ENCODE results near the gene CBR1. TPM values are rescaled to one million over a fixed set of nuclear protein-coding genes. Genes with fewer than 3 reads are reported as not detected.

CBR1 gene
- total and polyA plus RNA-seq, 2 experiments from 2014 or later, result 45.1 to 60.8 TPM

DNA sequence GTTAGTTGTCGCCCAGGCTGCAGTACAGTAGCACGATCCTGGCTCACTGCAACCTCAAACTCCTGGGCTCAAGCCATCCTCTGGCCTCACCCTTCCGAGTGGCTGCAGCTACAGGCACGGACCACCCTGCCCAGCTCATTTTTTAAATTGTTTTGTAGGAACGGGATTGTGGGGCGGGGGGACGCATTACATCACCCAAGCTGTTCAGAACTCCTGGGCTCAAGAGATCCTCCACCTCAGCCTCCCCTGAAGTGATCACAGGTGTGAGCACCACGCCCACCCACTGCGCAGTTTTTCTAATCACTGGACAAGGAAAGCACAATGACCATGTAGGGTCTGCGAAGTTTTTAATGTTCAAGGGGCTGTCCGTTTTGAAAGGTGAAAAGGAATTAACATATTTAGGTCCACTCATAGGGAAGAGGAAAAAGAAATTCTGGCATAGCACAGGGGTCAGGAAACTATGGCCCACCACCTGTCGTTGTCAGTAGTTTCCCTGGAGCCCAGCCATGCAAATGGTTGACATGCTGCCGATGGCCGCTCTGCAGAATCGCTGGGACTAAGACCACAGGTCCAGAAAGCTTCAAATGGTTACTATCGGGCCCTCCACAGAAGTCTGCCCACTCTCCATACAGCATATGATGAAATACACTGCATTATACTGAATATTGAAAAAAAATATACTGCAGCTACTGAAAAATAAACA is 35.5 kb upstream of the CBR1 start:
- Histone ChIP-seq H3K4me1 (ENCODE audit: low read depth) (peaks cover 17% of the 10 kb centered on the region), H3K36me3 (peaks cover 6% of the 10 kb centered on the region), H3K27ac (no peak overlapping the region), H3K4me3 (no peak overlapping the region), H3K27me3 (peaks cover 7% of the 10 kb centered on the region), H3K9me3 (ENCODE audit: low read depth) (no peaks in the 10 kb centered on the region)
- DNase-seq (ENCODE audit: low read depth in 1 of 2, low spot score in 1 of 2), result no peak
- TF ChIP-seq, protein P1, sequence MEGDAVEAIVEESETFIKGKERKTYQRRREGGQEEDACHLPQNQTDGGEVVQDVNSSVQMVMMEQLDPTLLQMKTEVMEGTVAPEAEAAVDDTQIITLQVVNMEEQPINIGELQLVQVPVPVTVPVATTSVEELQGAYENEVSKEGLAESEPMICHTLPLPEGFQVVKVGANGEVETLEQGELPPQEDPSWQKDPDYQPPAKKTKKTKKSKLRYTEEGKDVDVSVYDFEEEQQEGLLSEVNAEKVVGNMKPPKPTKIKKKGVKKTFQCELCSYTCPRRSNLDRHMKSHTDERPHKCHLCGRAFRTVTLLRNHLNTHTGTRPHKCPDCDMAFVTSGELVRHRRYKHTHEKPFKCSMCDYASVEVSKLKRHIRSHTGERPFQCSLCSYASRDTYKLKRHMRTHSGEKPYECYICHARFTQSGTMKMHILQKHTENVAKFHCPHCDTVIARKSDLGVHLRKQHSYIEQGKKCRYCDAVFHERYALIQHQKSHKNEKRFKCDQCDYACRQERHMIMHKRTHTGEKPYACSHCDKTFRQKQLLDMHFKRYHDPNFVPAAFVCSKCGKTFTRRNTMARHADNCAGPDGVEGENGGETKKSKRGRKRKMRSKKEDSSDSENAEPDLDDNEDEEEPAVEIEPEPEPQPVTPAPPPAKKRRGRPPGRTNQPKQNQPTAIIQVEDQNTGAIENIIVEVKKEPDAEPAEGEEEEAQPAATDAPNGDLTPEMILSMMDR (IDR thresholded peaks at IDR 0.05; ENCODE audit: low read depth, low read length), result no peak

DNA sequence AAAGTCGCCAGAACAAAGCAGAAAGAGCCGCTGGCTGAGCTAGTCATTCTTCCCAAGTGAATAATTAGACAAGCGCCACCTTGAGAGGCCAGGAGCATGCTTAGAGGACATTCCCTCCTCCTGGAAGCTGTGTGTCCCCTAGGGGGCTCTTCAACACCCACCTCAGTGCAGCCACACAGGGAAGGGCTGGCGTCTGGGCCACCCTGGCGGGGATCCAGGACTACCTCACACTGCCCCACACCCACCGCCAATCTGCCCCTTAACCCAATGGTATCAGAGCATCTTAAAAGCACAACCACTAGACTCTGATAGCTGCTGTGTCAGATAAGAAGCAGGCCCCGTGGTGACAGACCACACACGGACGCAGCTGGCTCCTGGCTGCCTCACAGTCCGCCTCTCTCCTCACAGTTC is 34.4 kb upstream of the CBR1 start:
- Histone ChIP-seq H3K27me3 (peaks cover 7% of the 10 kb centered on the region), H3K27ac (peak overlapping the region; percentile 71), H3K4me1 (ENCODE audit: low read depth) (peaks cover 21% of the 10 kb centered on the region), H3K9me3 (ENCODE audit: low read depth) (no peaks in the 10 kb centered on the region), H3K36me3 (peaks cover 6% of the 10 kb centered on the region), H3K4me3 (no peak overlapping the region)
- TF ChIP-seq, protein P1 (IDR thresholded peaks at IDR 0.05; ENCODE audit: low read depth, low read length), result no peak
- DNase-seq (ENCODE audit: low read depth in 1 of 2, low spot score in 1 of 2), result peak in 1 of 2 donors; percentile 92

DNA sequence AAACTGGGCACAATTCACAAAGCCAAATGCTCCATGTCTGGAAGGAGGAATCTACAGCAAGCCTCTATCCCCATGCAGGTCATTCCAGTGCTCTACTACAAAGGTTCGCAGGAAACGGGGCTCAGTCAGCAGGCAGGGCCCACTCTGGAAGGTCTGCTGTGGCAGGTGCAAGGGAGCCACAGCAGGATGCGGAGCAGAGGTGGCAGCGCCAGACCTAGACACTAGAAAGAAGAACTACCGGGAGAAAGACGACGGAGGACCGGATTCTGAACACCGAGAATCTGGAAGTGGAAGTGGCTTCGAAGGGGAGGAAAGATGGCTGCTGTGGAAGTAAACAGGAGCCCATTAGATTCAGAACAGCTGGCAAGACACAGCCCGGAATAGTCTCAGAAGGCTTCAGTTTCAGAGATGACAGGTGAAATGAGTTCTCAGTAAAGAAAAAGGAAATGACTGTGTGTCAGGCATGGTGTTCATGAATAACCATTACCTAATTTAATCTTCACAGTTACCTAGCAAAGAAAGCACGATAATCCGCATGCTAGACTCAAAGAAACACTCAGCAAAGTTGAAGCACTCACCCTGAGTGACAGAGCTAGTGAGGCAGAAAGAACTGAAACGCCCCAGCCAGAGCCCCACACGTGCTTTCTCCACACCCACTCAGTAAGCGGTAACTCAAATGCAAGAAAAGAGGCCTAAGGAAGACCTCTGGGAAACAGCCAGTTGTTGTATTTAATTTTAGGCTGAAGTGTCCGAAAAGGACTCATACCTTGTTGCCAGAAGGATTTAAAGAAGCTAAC is 30.9 kb upstream of the CBR1 start:
- Histone ChIP-seq H3K4me1 (ENCODE audit: low read depth) (peaks cover 21% of the 10 kb centered on the region), H3K36me3 (peaks cover 20% of the 10 kb centered on the region), H3K27me3 (peaks cover 2% of the 10 kb centered on the region), H3K9me3 (ENCODE audit: low read depth) (no peaks in the 10 kb centered on the region), H3K27ac (no peak overlapping the region), H3K4me3 (no peak overlapping the region)
- TF ChIP-seq, protein P1 (IDR thresholded peaks at IDR 0.05; ENCODE audit: low read depth, low read length), result no peak
- no peak for DNase-seq (ENCODE audit: low read depth in 1 of 2, low spot score in 1 of 2)

DNA sequence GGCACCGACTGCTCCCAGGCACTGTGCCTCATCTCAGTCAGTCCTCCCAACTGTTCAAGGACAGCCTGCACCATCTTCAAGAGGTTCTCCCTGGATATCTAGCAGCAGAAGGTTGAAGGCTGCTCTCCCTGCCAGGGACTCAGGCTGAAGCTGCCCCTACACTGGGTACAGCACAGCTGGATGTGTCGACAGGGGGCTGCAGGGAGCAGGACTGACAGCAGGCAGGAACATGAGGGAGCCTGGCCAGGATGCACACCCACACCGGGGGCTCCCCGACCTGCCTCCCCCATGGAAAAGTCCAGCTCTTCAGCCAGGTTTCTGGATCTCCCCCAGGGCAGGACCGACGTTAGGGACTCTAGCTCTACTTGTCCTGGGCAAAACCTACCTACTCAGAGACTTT is 30.0 kb upstream of the CBR1 start:
- H3K36me3 ChIP-seq, result peaks cover 29% of the 10 kb centered on the region
- no peak for DNase-seq (ENCODE audit: low read depth in 1 of 2, low spot score in 1 of 2)
- H3K9me3 ChIP-seq (ENCODE audit: low read depth), result no peaks in the 10 kb centered on the region
- H3K27me3 ChIP-seq, result no peaks in the 10 kb centered on the region
- TF ChIP-seq, protein P1 (IDR thresholded peaks at IDR 0.05; ENCODE audit: low read depth, low read length), result no peak
- no peak overlapping the region for H3K4me3 ChIP-seq
- peaks cover 18% of the 10 kb centered on the region for H3K4me1 ChIP-seq (ENCODE audit: low read depth)
- no peak overlapping the region for H3K27ac ChIP-seq

DNA sequence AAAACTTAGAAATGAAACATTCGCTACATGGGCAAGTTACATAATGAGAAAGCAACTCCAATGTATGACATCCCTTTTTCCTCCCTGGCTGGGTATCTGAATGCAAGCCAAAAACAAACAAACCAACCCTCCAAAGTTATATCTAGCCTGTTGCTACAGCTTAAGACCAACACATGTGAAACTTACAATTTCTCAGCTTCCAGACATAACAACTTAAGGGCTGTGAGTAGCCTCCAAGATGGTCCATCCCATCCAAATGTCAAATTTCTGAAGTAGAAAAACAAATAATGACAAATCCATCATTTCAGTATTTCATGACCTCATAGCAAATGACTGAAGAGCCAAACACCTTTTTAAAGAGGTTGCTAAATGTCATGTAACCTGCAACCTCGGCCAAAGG is 29.4 kb upstream of the CBR1 start:
- Histone ChIP-seq H3K9me3 (ENCODE audit: low read depth) (no peaks in the 10 kb centered on the region), H3K4me3 (no peak overlapping the region), H3K27me3 (no peaks in the 10 kb centered on the region), H3K36me3 (peaks cover 34% of the 10 kb centered on the region), H3K4me1 (ENCODE audit: low read depth) (peaks cover 12% of the 10 kb centered on the region), H3K27ac (no peak overlapping the region)
- TF ChIP-seq, protein P1 (IDR thresholded peaks at IDR 0.05; ENCODE audit: low read depth, low read length), result no peak
- no peak for DNase-seq (ENCODE audit: low read depth in 1 of 2, low spot score in 1 of 2)
